Esophagus muscularis mucosa (tissue), 3 donors: ENCODE measurements around the gene SNX19.

Source experiments
- POLR2A ChIP-seq: fragments of 450-650 bp; IDR thresholded peaks from one replicate; pipeline ENCODE4 v1.6.1; 2017; ENCODE audit warnings: antibody characterized with exemption, moderate library complexity, mild to moderate bottlenecking, low read depth
- POLR2AphosphoS5 ChIP-seq, 2 donors: sonication (generic); formaldehyde crosslinking; IDR thresholded peaks; one replicate each; pipeline ENCODE4 v1.6.1; 2017; ENCODE audit warnings: antibody characterized with exemption in 2 of 2
- TF ChIP-seq, protein P1 (sequence below), 3 experiments: fragments of 200-600 bp in 2 of 3; fragments of 450-650 bp in 1 of 3; sonication (generic) in 2 of 3; IDR thresholded peaks; one replicate each; pipeline ENCODE4 v1.5.1; 2017 to 2019; ENCODE audit warnings: antibody characterized with exemption in 3 of 3, mild to moderate bottlenecking in 2 of 3, moderate library complexity in 1 of 3

DNA sequence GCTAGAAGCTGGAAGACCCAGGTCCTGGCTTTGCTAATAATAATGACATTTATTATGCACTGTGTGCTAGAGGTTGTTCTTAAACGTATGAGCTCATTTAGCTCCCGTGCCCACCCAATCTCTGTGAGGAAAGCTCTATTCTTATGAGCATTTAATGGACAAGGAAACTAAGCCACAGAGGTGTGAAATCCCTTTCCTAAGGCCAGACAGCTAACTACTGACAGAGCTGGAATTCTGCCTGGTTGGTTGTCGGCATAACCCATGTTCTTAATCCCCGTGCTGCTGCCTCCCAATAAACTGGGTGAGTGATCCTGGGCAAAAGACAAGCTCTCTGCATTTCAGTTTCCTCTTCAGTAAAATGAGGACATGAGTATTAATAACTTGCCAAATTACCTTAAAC lies 49.4 kb downstream of the SNX19 start:
- TF ChIP-seq POLR2A: no peak
- TF ChIP-seq, protein P1, sequence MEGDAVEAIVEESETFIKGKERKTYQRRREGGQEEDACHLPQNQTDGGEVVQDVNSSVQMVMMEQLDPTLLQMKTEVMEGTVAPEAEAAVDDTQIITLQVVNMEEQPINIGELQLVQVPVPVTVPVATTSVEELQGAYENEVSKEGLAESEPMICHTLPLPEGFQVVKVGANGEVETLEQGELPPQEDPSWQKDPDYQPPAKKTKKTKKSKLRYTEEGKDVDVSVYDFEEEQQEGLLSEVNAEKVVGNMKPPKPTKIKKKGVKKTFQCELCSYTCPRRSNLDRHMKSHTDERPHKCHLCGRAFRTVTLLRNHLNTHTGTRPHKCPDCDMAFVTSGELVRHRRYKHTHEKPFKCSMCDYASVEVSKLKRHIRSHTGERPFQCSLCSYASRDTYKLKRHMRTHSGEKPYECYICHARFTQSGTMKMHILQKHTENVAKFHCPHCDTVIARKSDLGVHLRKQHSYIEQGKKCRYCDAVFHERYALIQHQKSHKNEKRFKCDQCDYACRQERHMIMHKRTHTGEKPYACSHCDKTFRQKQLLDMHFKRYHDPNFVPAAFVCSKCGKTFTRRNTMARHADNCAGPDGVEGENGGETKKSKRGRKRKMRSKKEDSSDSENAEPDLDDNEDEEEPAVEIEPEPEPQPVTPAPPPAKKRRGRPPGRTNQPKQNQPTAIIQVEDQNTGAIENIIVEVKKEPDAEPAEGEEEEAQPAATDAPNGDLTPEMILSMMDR (IDR thresholded peaks at IDR 0.05): no peak
- no peak for TF ChIP-seq POLR2AphosphoS5 (IDR thresholded peaks at IDR 0.05)
